Hematopoietic multipotent progenitor cell treated with erythropoietin and hydrocortisone succinate and interleukin-3 and kit ligand, for 6 days (in vitro differentiated cells): ENCODE results near the gene COX10.
A peak's percentile ranks its signal among the peaks of the same experiment; 100 is the strongest.
"Not testable (repeated sequence)": the region's sequence is repeated elsewhere in the genome, so short reads cannot be mapped to it uniquely, and the experiment has no call there.

Source experiments
- DNase-seq: peaks from one replicate; pipeline ENCODE4 v3.0.0-alpha.2; 2015

Gene COX10

GRCh38 chr17:14069251-14070021 lies at the start of gene COX10:
Gene COX10 (plus strand): TSS chr17:14069504. CDS start chr17:14069606, 102 bp downstream.
- peak; percentile 95 for DNase-seq

DNA sequence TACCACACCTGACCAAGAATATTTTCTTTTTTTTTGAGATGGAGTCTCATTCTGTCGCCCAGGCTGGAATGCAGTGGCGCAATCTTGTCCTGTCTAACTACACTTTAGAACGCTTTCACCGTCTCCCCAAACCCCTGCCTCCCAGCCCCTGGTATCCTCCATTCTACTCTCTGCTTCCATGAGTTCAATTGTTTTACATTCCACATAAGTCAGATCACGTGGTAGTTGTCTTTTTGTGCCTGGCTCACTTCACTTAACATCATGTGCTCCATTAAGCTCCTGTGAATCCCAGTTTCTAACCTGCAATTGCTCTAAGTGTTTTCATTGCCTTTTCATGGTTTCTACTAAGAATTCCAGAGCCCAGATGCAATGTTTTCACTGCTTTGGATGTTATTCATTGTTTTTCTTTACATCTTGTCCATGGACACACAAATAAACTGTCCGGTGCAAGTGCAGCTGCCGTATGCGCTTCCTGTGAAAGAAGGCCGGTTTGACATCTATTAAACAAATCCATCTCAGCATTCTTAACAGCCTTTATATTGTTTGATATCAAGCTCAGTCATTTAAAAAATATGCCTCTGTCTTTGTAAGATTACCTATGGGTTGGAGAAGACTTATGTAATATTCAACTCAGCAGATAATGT lies 47.5 kb upstream of the COX10 start:
- DNase-seq: not testable (repeated sequence)

DNA sequence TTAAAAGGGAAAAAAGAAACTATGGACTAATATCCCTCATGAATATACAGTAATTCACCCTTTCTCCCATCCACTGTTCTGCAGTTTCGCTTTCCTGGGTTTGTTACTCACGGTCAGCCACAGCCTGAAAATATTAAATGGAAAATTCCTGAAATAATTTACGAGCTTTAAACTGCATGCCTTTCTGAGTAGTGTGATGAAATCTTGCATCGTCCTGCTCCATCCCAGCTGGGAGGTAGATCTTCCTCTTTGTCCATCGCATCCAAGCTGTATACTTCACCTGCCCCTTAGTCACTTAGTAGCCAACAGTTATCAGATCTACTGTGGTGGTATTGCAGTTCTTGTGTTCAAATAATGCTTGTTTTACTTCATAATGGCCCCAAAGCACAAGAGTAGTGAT lies 39.5 kb upstream of the COX10 start:
- not testable (repeated sequence) for DNase-seq

DNA sequence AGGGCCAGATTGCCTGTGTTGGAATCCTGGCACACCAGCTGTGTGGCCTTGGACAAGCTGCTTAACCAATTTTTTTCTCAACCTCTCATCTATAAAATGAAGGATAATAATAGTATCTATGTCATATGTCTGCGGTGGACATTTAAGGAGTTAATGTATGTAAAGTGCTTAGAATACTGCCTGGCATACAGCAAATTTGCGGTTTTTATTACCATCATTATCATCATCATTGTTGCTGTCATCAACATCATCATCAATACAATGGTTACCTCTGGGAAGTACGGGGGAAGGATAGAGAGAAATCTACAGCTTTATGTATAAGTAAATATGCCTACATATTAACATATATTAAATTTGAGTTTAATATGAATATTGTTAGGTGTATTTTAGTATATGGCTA lies 37.1 kb upstream of the COX10 start:
- DNase-seq: no peak

GRCh38 chr17:14033166-14033565 lies 36.1 kb upstream of the COX10 start:
- no peak for DNase-seq

- no peak for DNase-seq
These were observed 31.9 kb upstream of the COX10 start for GRCh38 chr17:14037453-14037852.

- DNase-seq: peak; percentile 32
These were observed 31.1 kb upstream of the COX10 start for GRCh38 chr17:14038206-14038605.

DNA sequence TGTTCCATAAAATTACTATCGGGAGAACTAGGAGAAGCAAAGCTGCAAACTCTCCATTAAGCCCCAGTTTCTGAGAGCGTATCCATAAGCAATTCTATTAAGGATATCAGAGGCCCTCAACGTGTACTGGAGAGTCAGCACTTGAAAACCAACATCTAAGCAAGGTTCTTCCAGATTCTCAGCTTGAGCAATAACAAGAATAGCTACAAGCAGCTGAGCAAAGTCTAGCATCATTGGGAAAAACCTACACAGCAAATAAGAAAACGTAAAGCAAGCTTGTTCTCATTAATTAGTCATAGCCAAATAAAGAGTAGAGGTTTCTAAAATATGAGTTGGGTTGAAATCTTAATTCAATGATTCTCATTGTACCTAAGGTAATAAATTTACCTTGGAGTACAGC lies 26.9 kb upstream of the COX10 start:
- no peak for DNase-seq

DNA sequence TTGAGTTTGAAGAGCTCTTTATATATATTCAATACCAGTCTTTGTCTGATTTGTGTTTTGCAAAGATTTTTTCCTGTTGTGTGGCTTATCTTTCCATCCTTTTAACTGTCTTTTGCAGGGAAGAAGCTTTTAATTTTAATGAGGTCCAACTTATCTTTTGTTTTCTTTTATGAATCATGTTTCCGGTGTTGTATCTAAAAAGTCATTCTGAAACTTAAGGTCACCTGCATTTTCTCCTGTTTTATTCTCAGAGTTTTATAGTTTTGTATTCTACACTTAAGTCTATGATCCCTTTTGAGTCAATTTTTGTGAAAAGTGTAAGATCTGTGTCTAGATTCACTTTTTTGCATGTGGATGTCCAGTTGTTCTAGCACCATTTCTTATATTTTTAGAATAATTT lies 24.6 kb upstream of the COX10 start:
- DNase-seq: no peak

GRCh38 chr17:14046978-14047377 lies 22.3 kb upstream of the COX10 start:
- no peak for DNase-seq

- DNase-seq: no peak
These were observed 21.7 kb upstream of the COX10 start for GRCh38 chr17:14047591-14047990.

- DNase-seq: peak; percentile 40
These were observed 21.1 kb upstream of the COX10 start for GRCh38 chr17:14048169-14048568.

DNA sequence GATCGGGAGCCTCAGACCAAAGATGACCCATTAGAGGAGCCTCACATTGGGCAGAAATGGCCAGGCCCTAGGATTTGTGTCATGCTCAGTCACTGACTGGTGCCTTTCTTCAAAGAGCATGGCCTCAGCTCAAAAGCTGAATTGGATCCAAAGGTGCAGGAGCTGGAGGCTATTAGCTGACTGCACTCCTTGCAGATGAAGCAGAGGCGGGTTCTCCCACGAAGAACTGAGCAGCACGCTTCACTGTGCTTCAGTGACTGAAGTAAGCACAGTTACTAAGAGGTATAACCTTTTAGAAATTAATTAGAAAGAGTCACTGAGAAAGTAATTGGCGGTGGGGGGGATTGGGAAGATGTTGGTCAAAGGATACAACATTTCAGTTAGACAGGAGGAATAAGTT lies 18.7 kb upstream of the COX10 start:
- DNase-seq: no peak

- no peak for DNase-seq
These were observed 17.6 kb upstream of the COX10 start for GRCh38 chr17:14051692-14052091.

DNA sequence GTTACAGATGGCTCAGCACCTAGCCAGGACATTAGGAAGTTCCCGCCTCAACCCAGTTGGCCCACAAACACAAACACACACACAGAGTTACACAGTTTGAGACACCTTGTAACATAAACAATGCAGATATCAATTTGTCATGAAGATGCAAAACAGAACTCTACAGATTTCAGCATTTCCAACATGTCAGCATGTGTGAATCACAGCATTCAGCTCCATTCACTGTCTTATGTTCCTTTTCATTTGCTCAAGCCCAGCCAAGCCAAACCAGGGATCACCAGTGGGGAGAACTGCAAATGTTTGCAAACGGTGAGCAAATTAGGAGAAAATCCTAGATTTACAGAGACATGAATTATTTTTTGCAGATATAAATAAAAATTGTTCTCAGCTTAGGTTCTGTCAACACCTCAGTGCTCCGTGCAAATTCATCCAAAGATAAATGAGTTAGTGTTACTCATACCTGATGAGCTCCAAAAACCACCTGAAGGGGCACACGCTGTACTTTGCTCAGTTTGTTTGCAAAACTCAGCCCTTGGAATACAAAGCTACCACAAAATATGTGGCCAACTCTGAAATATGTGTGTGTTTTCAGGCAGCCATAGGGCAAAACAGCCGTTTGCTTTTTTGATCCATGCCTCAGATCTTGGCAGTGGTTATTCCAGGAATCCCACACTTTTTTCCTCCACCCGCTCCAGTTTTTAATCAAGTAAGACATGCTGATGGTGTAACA lies 16.3 kb upstream of the COX10 start:
- no peak for DNase-seq

DNA sequence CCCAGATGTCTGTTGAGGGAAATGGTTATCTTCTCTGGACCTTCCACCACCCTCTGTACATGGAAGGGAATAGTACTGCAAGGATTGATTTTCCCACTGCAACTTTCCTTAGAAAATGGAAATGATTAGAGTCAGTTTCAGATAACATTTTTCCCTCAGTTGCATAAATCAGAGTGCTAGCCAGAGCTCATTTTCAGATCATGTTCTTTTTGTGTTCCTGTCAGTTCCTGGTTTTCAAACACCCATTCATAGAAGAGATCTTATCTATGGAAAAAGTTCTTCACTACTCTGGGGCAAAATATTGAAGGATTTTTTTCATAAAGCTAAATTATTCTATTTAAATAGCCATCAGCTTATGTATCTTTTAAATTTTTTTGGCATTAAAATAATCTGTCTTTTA lies 11.7 kb upstream of the COX10 start:
- no peak for DNase-seq

DNA sequence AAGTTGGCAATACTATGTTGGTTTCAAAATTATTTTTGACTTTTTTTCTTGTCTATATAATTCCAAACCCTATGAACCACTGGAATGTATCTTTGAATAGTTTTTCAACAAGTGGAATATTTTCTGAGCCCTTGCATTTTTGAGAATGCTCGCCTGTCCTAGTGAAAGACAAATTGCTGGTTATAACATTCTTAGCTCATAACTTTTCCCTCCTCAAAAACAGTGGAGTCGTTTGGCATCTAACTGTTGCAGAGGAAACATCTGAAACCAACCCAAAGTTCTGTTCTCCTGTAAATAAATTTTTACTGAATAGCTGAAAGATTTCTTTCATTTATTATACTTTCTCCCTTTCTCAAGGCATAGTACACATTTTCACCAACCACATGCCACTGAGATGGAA lies 11.3 kb upstream of the COX10 start:
- DNase-seq: no peak

DNA sequence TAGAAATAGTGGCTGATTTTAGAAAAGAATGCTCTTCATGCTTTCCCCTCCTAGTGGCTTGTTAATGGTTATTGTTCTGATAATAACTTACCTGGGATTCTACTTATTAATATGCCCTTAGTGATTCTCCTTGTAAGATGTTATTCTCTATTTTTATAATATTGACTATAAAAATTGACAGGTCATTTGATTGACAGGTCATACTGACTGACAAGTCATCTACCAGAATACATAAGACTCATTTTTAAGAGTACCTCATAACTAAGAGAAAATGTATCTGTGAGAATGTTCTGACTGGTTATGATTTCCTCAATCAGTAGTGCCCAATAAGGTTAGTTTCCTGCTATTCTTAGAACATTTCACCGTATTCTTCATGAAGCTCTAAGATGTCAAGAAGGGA lies 8.6 kb upstream of the COX10 start:
- no peak for DNase-seq

- no peak for DNase-seq
These were observed 7.4 kb upstream of the COX10 start for GRCh38 chr17:14061666-14062560.

GRCh38 chr17:14067347-14067746 lies 2.0 kb upstream of the COX10 start:
- DNase-seq: no peak

DNA sequence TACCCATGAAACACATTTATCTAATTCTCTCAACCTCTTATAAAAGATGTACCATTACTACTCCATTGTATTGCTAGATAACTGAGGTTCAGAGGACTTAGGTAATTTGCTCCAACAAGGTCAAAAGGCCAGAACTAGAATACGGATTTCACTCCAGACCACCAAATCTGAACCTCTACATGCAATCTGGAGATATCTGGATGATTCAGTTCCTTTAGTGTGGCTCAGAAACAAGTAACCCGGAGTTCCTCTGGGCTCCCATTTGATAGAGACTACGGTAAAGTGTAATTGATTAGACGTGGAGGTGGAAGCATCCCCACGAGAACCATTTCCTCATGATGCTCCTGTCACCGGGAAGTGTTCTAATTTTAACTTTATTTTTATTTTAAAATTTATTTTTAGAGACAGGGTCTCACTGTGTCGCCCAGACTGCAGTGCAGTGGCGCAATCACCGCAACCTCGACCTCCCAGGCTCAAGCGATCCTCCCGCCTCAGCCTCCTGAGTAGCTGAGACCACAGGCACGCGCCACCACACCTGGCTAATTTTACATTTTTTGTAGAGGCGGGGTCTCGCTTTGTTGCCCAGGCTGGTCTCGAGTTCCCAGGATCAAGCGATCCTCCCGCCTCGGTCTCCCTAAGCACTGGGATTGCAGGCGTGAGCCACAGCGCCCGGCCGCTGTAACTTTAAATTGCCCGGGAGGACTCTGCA lies 608 bp upstream of the COX10 start:
- peak; percentile 8 for DNase-seq

GRCh38 chr17:14070344-14070984 lies 1.2 kb downstream of the COX10 start:
- no peak for DNase-seq
